Measurements from ENCODE around the gene ADCK1.

Gene ADCK1

GRCh38 chr14:77964586-77964985 lies 164.7 kb downstream of the ADCK1 start:
- H3K27me3 Mint-ChIP-seq, result peaks cover 26% of the 10 kb centered on the region
- H3K36me3 Mint-ChIP-seq, result no peaks in the 10 kb centered on the region
- H3K9me3 Mint-ChIP-seq, result no peaks in the 10 kb centered on the region
- H3K4me3 Mint-ChIP-seq, result no peak overlapping the region
- H3K27ac Mint-ChIP-seq, result no peak overlapping the region
- no peaks in the 10 kb centered on the region for H3K4me1 Mint-ChIP-seq

DNA sequence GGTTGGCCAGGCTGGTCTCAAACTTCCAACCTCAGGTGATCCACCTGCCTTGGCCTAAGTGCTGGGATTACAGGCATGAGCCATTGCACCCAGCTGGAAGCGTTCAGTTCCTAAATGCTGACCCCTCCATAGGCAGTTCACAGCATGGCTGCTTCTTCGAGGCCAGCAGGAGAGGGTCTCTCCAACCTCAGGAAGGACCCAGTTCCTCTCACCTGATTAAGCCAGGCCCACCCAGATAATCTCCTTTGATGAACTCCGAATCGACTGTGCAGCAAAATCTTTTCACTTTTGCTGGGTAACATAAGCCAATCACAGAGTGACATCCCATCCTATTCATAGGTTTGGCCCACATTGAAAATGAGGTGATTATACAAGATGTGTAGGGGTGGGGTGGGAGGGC lies 165.1 kb downstream of the ADCK1 start:
- peaks cover 26% of the 10 kb centered on the region for H3K27me3 Mint-ChIP-seq
- H3K27ac Mint-ChIP-seq, result no peak overlapping the region
- H3K36me3 Mint-ChIP-seq, result no peaks in the 10 kb centered on the region
- H3K4me1 Mint-ChIP-seq, result no peaks in the 10 kb centered on the region
- H3K9me3 Mint-ChIP-seq, result no peaks in the 10 kb centered on the region
- no peak overlapping the region for H3K4me3 Mint-ChIP-seq

DNA sequence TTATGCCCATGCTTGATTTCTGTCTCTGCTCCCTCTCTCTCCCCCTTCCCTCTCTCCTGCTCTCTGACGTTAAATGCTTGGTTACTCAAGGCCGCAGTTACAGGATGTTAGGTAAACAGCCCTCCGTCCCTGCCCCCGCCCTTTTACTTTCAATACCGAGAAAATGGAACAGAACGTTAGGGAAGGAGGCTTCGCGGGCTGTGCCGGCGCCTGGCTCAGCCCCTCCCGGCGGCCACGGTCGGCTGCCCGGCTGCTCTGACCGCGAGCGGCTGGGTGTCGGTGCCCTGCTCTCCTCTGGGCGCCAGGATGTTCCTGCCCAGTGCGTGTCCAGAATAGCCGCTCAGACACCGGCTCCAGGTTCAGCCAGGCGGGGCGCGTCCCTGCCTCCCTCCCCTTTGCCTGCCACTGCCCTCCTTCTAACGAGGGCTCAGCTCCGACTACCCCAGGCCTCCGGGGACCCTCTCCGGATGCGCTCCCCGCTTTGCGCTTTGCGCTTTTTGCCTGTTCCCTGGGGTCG lies 166.1 kb downstream of the ADCK1 start:
- Mint-ChIP-seq H3K27ac (no peak overlapping the region), H3K27me3 (peaks cover 26% of the 10 kb centered on the region), H3K4me1 (no peaks in the 10 kb centered on the region), H3K9me3 (no peaks in the 10 kb centered on the region), H3K36me3 (no peaks in the 10 kb centered on the region), H3K4me3 (no peak overlapping the region)

DNA sequence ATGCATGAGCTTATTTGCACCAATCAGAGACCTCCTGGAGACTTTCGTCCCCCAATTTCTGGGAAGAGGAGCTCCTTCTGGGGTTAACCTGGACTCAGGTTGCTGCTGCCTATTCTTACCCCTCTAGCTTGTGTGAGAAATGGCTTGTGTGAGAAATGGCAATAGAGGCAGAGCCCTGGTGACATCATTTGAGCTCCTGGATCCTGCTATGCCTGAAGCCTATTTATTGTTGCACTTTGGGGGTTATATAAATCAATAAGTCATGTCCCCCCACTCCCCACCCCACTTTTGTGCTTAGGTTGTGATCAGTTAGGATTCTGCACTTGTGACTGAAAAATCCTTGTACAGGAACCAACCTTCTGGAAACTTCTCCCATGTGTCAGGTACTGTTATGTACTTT lies 167.2 kb downstream of the ADCK1 start:
- Mint-ChIP-seq H3K4me3 (no peak overlapping the region), H3K9me3 (no peaks in the 10 kb centered on the region), H3K36me3 (no peaks in the 10 kb centered on the region), H3K27ac (no peak overlapping the region), H3K27me3 (peaks cover 26% of the 10 kb centered on the region), H3K4me1 (no peaks in the 10 kb centered on the region)

- no peaks in the 10 kb centered on the region for H3K9me3 Mint-ChIP-seq
- H3K36me3 Mint-ChIP-seq, result peaks cover 1% of the 10 kb centered on the region
- H3K4me3 Mint-ChIP-seq, result no peak overlapping the region
- H3K27me3 Mint-ChIP-seq, result peaks cover 22% of the 10 kb centered on the region
- H3K27ac Mint-ChIP-seq, result no peak overlapping the region
- no peaks in the 10 kb centered on the region for H3K4me1 Mint-ChIP-seq
These were observed 170.7 kb downstream of the ADCK1 start for GRCh38 chr14:77970646-77971045.

DNA sequence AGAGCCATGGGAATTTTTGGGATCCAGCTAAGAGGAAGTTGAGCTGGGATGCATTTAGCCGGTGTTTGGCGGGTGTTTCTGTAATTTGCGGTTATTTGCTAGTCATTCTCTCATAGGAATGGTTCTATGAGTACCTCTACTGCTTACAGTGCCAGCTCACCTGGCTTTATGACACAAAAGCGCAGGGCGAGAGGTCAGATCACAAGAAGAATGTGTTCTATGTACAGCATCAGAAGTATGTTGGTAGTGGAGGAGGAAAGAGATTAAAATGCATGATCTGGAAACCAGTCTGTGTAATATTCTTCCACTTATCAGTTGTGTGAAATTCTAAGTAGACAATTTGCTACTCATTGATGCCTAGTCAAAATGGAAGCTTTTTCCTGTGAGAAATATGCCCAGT lies 173.3 kb downstream of the ADCK1 start:
- peaks cover 12% of the 10 kb centered on the region for H3K27me3 Mint-ChIP-seq
- H3K36me3 Mint-ChIP-seq, result peaks cover 1% of the 10 kb centered on the region
- H3K4me1 Mint-ChIP-seq, result no peaks in the 10 kb centered on the region
- no peak overlapping the region for H3K27ac Mint-ChIP-seq
- H3K4me3 Mint-ChIP-seq, result no peak overlapping the region
- no peaks in the 10 kb centered on the region for H3K9me3 Mint-ChIP-seq

GRCh38 chr14:77976591-77976990 lies 176.7 kb downstream of the ADCK1 start:
- no peak overlapping the region for H3K27ac Mint-ChIP-seq
- H3K36me3 Mint-ChIP-seq, result peaks cover 1% of the 10 kb centered on the region
- no peaks in the 10 kb centered on the region for H3K4me1 Mint-ChIP-seq
- H3K9me3 Mint-ChIP-seq, result no peaks in the 10 kb centered on the region
- H3K27me3 Mint-ChIP-seq, result peaks cover 26% of the 10 kb centered on the region
- H3K4me3 Mint-ChIP-seq, result no peak overlapping the region

DNA sequence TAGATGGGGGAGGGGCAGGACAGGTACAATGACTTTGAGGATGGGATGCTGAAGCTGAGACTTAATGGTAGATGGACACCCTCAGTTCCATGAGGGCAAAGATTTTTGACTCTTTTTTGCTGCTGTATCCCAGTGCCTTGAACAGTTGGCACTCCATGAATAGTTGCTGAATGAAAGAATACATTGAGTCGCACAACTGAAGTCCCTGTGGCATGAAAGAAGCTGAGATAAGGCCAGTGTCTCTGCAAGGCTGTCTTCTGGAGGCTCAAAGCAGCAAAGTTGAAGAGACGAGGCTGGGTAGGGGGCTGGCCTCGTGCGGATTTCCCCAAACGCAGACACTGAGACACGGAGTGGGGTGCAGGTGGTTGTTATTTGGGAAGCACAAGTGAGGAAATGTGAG lies 179.3 kb downstream of the ADCK1 start:
- Mint-ChIP-seq H3K9me3 (no peaks in the 10 kb centered on the region), H3K36me3 (no peaks in the 10 kb centered on the region), H3K4me1 (no peaks in the 10 kb centered on the region), H3K27ac (no peak overlapping the region), H3K4me3 (no peak overlapping the region), H3K27me3 (peaks cover 24% of the 10 kb centered on the region)

GRCh38 chr14:77979666-77980351 lies 179.9 kb downstream of the ADCK1 start:
- H3K4me1 Mint-ChIP-seq, result no peaks in the 10 kb centered on the region
- no peaks in the 10 kb centered on the region for H3K36me3 Mint-ChIP-seq
- no peak overlapping the region for H3K27ac Mint-ChIP-seq
- H3K27me3 Mint-ChIP-seq, result peaks cover 24% of the 10 kb centered on the region
- H3K9me3 Mint-ChIP-seq, result no peaks in the 10 kb centered on the region
- peak overlapping the region; percentile 27 for H3K4me3 Mint-ChIP-seq

GRCh38 chr14:77980475-77981321 lies 180.8 kb downstream of the ADCK1 start:
- H3K27me3 Mint-ChIP-seq, result peaks cover 25% of the 10 kb centered on the region
- no peaks in the 10 kb centered on the region for H3K4me1 Mint-ChIP-seq
- H3K9me3 Mint-ChIP-seq, result no peaks in the 10 kb centered on the region
- H3K36me3 Mint-ChIP-seq, result no peaks in the 10 kb centered on the region
- no peak overlapping the region for H3K27ac Mint-ChIP-seq
- H3K4me3 Mint-ChIP-seq, result peak overlapping the region; percentile 27

Data from activated naive CD4-positive, alpha-beta T cell treated with anti-CD3 and anti-CD28 coated beads, Interleukin-2, amount 50 U/mL, for 24 hours (primary cell).